Esophagus muscularis mucosa (tissue), 4 donors: Measurements from ENCODE around the gene HSD17B11. TPM values are rescaled to one million over a fixed set of nuclear protein-coding genes. Genes with fewer than 3 reads are reported as not detected.
"Not testable (repeated sequence)": the region's sequence is repeated elsewhere in the genome, so short reads cannot be mapped to it uniquely, and the experiment has no call there.

Source experiments
- DNase-seq: peaks from one replicate; pipeline ENCODE4 v3.0.0-alpha.2; 2017; ENCODE audit errors: extremely low spot score
- H3K27ac ChIP-seq, 4 donors: fragments of 200-600 bp; sonication (generic); replicated peaks in 1 of 4; 1 replicate in 3 of 4; 2 replicates in 1 of 4; pipeline ENCODE4 v1.5.1; 2016 to 2019; ENCODE audit warnings: mild to moderate bottlenecking in 1 of 4
- H3K27me3 ChIP-seq, 4 donors: fragments of 200-600 bp; sonication (generic); one replicate each; pipeline versions ENCODE4 v1.5.1 to v1.6.0; 2016 to 2019
- H3K36me3 ChIP-seq, 4 donors: fragments of 200-600 bp; sonication (generic); one replicate each; pipeline ENCODE4 v1.5.1; 2016 to 2019
- H3K4me1 ChIP-seq, 4 donors: fragments of 200-600 bp; sonication (generic); one replicate each; pipeline ENCODE4 v1.5.1; 2016 to 2019
- H3K4me3 ChIP-seq, 4 donors: fragments of 200-600 bp; sonication (generic); 1 replicate in 2 of 4; 2 replicates in 2 of 4; pipeline ENCODE4 v1.5.1; 2016 to 2019; ENCODE audit warnings: mild to moderate bottlenecking in 4 of 4, moderate library complexity in 1 of 4
- H3K9me3 ChIP-seq, 4 donors: fragments of 200-600 bp; sonication (generic); 1 replicate in 3 of 4; 2 replicates in 1 of 4; pipeline ENCODE4 v1.5.1; 2016 to 2019
- CTCF ChIP-seq, 3 experiments: fragments of 200-600 bp in 2 of 3; fragments of 450-650 bp in 1 of 3; sonication (generic) in 2 of 3; IDR thresholded peaks; one replicate each; pipeline ENCODE4 v1.5.1; 2017 to 2019; ENCODE audit warnings: antibody characterized with exemption in 3 of 3, mild to moderate bottlenecking in 2 of 3, moderate library complexity in 1 of 3
- EP300 ChIP-seq: sonication (generic); formaldehyde crosslinking; IDR thresholded peaks from one replicate; pipeline ENCODE4 v1.6.1; 2017; ENCODE audit warnings: antibody characterized with exemption
- POLR2A ChIP-seq: fragments of 450-650 bp; IDR thresholded peaks from one replicate; pipeline ENCODE4 v1.6.1; 2017; ENCODE audit warnings: antibody characterized with exemption, moderate library complexity, mild to moderate bottlenecking, low read depth
- POLR2AphosphoS5 ChIP-seq, 2 donors: sonication (generic); formaldehyde crosslinking; IDR thresholded peaks; one replicate each; pipeline ENCODE4 v1.6.1; 2017; ENCODE audit warnings: antibody characterized with exemption in 2 of 2
- WGBS: methylation state at CpG from one replicate; pipeline ENCODE4 v1.1.5; 2018; 5-methylcytosine and 5-hydroxymethylcytosine counted together
- intact Hi-C: fragments of 100-400 bp; cut with DNase I; formaldehyde crosslinking; loops from one replicate; pipeline ENCODE4 v1.15.1; 2023
- total RNA-seq, 4 donors: library from RNA; depleted of rRNA; stranded (reverse); fragments of >200 nt; gene quantifications; one replicate each; pipeline versions ENCODE4 v1.1.0 to v1.2.1, GENCODE V29; 2016

HSD17B11 gene
- total RNA-seq, 4 donors from 2014 or later = 35.7 to 68.9 (median 52.6) TPM

GRCh38 chr4:87427518-87427868, 36.5 kb upstream of the HSD17B11 start:
- TF ChIP-seq POLR2A (no peak), EP300 (no peak), CTCF (IDR thresholded peaks at IDR 0.05) (no peak), POLR2AphosphoS5 (IDR thresholded peaks at IDR 0.05) (no peak)
- peaks cover 14 to 41% (median 33%) of the 10 kb centered on the region in 4 donors for H3K4me1 ChIP-seq
- H3K4me3 ChIP-seq = no peak overlapping the region
- DNase-seq = no peak
- intact Hi-C loops = no loop called here
- no peaks in the 10 kb centered on the region for H3K9me3 ChIP-seq
- H3K36me3 ChIP-seq = no peaks in the 10 kb centered on the region
- H3K27ac ChIP-seq = no peak overlapping the region
- WGBS = 51% methylated on average over 1 of the region's 1 CpG
- H3K27me3 ChIP-seq = no peaks in the 10 kb centered on the region

GRCh38 chr4:87426865-87427517, 36.0 kb upstream of the HSD17B11 start:
- no peaks in the 10 kb centered on the region for H3K27me3 ChIP-seq
- no peaks in the 10 kb centered on the region for H3K9me3 ChIP-seq
- no peak overlapping the region for H3K4me3 ChIP-seq
- no peak for DNase-seq
- 92% methylated on average over 3 of the region's 3 CpGs for WGBS
- no peak overlapping the region for H3K27ac ChIP-seq
- H3K36me3 ChIP-seq = no peaks in the 10 kb centered on the region
- H3K4me1 ChIP-seq = peaks cover 14 to 41% (median 33%) of the 10 kb centered on the region in 4 donors
- intact Hi-C loops = no loop called here
- no peak for TF ChIP-seq POLR2A
- no peak for TF ChIP-seq POLR2AphosphoS5 (IDR thresholded peaks at IDR 0.05)
- no peak for TF ChIP-seq CTCF (IDR thresholded peaks at IDR 0.05)
- TF ChIP-seq EP300 = no peak

- Histone ChIP-seq H3K36me3 (no peaks in the 10 kb centered on the region), H3K4me1 (peaks cover 20 to 50% (median 42%) of the 10 kb centered on the region in 4 donors), H3K27me3 (no peaks in the 10 kb centered on the region), H3K9me3 (no peaks in the 10 kb centered on the region), H3K27ac (no peak overlapping the region), H3K4me3 (no peak overlapping the region)
- no peak for DNase-seq
- TF ChIP-seq CTCF (IDR thresholded peaks at IDR 0.05) = no peak
- TF ChIP-seq POLR2AphosphoS5 (IDR thresholded peaks at IDR 0.05) = no peak
- no peak for TF ChIP-seq EP300
- no peak for TF ChIP-seq POLR2A
- intact Hi-C loops = no loop called here
- 95% methylated on average over 2 of the region's 2 CpGs for WGBS
These were observed 34.7 kb upstream of the HSD17B11 start for GRCh38 chr4:87425711-87426110.

GRCh38 chr4:87424099-87424543, 33.1 kb upstream of the HSD17B11 start:
- Histone ChIP-seq H3K4me1 (peaks cover 18 to 49% (median 39%) of the 10 kb centered on the region in 4 donors), H3K4me3 (peak overlapping the region; percentile 62 to 83 (median 72))
- not testable (repeated sequence) for DNase-seq, H3K9me3 ChIP-seq, H3K27me3 ChIP-seq, H3K27ac ChIP-seq, H3K36me3 ChIP-seq
- intact Hi-C loops = loop anchor here (5.0 kb wide), 1 partner anchor 43 kb away; no protein-coding TSS in a partner anchor
- WGBS = 91% methylated on average over 22 of the region's 22 CpGs

GRCh38 chr4:87423317-87424098, 32.5 kb upstream of the HSD17B11 start:
- no peaks in the 10 kb centered on the region for H3K27me3 ChIP-seq
- no peaks in the 10 kb centered on the region for H3K9me3 ChIP-seq
- H3K36me3 ChIP-seq = no peaks in the 10 kb centered on the region
- WGBS = 16% methylated on average over 3 of the region's 3 CpGs
- peak overlapping the region; percentile 62 to 83 (median 72) for H3K4me3 ChIP-seq
- H3K27ac ChIP-seq = peak overlapping the region; percentile 87 to 90 (median 88)
- H3K4me1 ChIP-seq = peaks cover 18 to 49% (median 39%) of the 10 kb centered on the region in 4 donors
- intact Hi-C loops = loop anchor here (5.0 kb wide), 1 partner anchor 44 kb away; no protein-coding TSS in a partner anchor
- DNase-seq = no peak
- TF ChIP-seq CTCF (IDR thresholded peaks at IDR 0.05) (no peak), EP300 (no peak)
